Urinary bladder (tissue), 4 donors: ENCODE results near the gene KCNMA1. TPM values are rescaled to one million over a fixed set of nuclear protein-coding genes. Genes with fewer than 3 reads are reported as not detected.
A peak's percentile ranks its signal among the peaks of the same experiment; 100 is the strongest.
"Not testable (repeated sequence)": the region's sequence is repeated elsewhere in the genome, so short reads cannot be mapped to it uniquely, and the experiment has no call there.

Source experiments
- DNase-seq: peaks from one replicate; pipeline ENCODE4 v3.0.0-alpha.2; 2015; ENCODE audit errors: extremely low spot score
- H3K27ac ChIP-seq: one replicate; pipeline ENCODE4 v1.5.1; 2013; ENCODE audit warnings: low read depth, mild to moderate bottlenecking, moderate library complexity
- H3K36me3 ChIP-seq: one replicate; pipeline ENCODE4 v1.6.1; 2013; ENCODE audit warnings: mild to moderate bottlenecking, moderate library complexity; ENCODE audit not compliant: insufficient read depth
- H3K4me1 ChIP-seq: one replicate; pipeline ENCODE4 v1.6.1; 2013; ENCODE audit warnings: mild to moderate bottlenecking, moderate library complexity; ENCODE audit not compliant: insufficient read depth
- H3K4me3 ChIP-seq: one replicate; pipeline ENCODE4 v1.5.1; 2013; ENCODE audit warnings: low read depth, low read length
- WGBS: extraction: QIAGEN DNeasy Blood & Tissue Kit; methylation state at CpG from one replicate; pipeline ENCODE4 v1.1.7; 2013; 5-methylcytosine and 5-hydroxymethylcytosine counted together
- polyA plus RNA-seq: library from polyadenylated mRNA; stranded (reverse); fragments of 200-250 nt; gene quantifications from one replicate; pipeline ENCODE4 v1.2.3, GENCODE V29; 2013
- total RNA-seq: library from RNA; depleted of rRNA; stranded (reverse); fragments of >200 nt; gene quantifications from one replicate; pipeline ENCODE4 v1.2.3, GENCODE V29; 2014
- donor health status: healthy with polysubstance abuse.
- donor health status: healthy.

Gene KCNMA1
- total RNA-seq = 105 TPM
- polyA plus RNA-seq = 107 TPM

- Histone ChIP-seq H3K27ac (no peak within 1 kb of the TSS), H3K4me1 (no peaks in the 10 kb centered on the region), H3K4me3 (peak within 1 kb of the TSS; percentile 70), H3K36me3 (no peaks in the 10 kb centered on the region)
- under 1% methylated on average over 121 of the region's 121 CpGs for WGBS
- DNase-seq = no peak
Observed at GRCh38 chr10:77637532-77638320, at the start of gene KCNMA1. KCNMA1 (minus strand) TSS chr10:77637808.

GRCh38 chr10:77686650-77687417, 49.2 kb upstream of the KCNMA1 start:
- H3K27ac ChIP-seq = no peak overlapping the region
- H3K4me1 ChIP-seq = no peaks in the 10 kb centered on the region
- no peak for DNase-seq
- WGBS = 88% methylated on average over 11 of the region's 11 CpGs
- no peaks in the 10 kb centered on the region for H3K36me3 ChIP-seq
- no peak overlapping the region for H3K4me3 ChIP-seq

- 76% methylated on average over 3 of the region's 3 CpGs for WGBS
- DNase-seq = no peak
- no peaks in the 10 kb centered on the region for H3K4me1 ChIP-seq
- H3K27ac ChIP-seq = no peak overlapping the region
- H3K4me3 ChIP-seq = no peak overlapping the region
- H3K36me3 ChIP-seq = no peaks in the 10 kb centered on the region
Observed at GRCh38 chr10:77686096-77686495, 48.5 kb upstream of the KCNMA1 start.

- Histone ChIP-seq H3K4me1 (no peaks in the 10 kb centered on the region), H3K27ac (no peak overlapping the region), H3K4me3 (no peak overlapping the region), H3K36me3 (no peaks in the 10 kb centered on the region)
- no peak for DNase-seq
- 64% methylated on average over 4 of the region's 4 CpGs for WGBS
Observed at GRCh38 chr10:77685432-77685831, 47.8 kb upstream of the KCNMA1 start.

GRCh38 chr10:77683088-77683432, 45.5 kb upstream of the KCNMA1 start:
- not testable (repeated sequence) for H3K4me3 ChIP-seq, H3K27ac ChIP-seq, DNase-seq, H3K36me3 ChIP-seq, H3K4me1 ChIP-seq
- WGBS = 85% methylated on average over 8 of the region's 8 CpGs

- no peaks in the 10 kb centered on the region for H3K4me1 ChIP-seq
- no peak overlapping the region for H3K27ac ChIP-seq
- H3K36me3 ChIP-seq = no peaks in the 10 kb centered on the region
- WGBS = 93% methylated on average over 5 of the region's 5 CpGs
- DNase-seq = no peak
- H3K4me3 ChIP-seq = no peak overlapping the region
Observed at GRCh38 chr10:77682393-77683087, 44.9 kb upstream of the KCNMA1 start.

GRCh38 chr10:77681839-77682238, 44.2 kb upstream of the KCNMA1 start:
- H3K36me3 ChIP-seq = no peaks in the 10 kb centered on the region
- no peak overlapping the region for H3K4me3 ChIP-seq
- no peaks in the 10 kb centered on the region for H3K4me1 ChIP-seq
- no peak overlapping the region for H3K27ac ChIP-seq
- 83% methylated on average over 6 of the region's 6 CpGs for WGBS
- DNase-seq = no peak

- 95% methylated on average over 8 of the region's 8 CpGs for WGBS
Observed at GRCh38 chr10:77680811-77681210, 43.2 kb upstream of the KCNMA1 start.

GRCh38 chr10:77680065-77680464, 42.5 kb upstream of the KCNMA1 start:
- DNase-seq = no peak
- Histone ChIP-seq H3K27ac (no peak overlapping the region), H3K36me3 (no peaks in the 10 kb centered on the region), H3K4me1 (no peaks in the 10 kb centered on the region), H3K4me3 (no peak overlapping the region)
- 89% methylated on average over 3 of the region's 3 CpGs for WGBS

More at GRCh38 chr10:77680811-77681210, 43.2 kb upstream of the KCNMA1 start:
- Histone ChIP-seq H3K36me3 (no peaks in the 10 kb centered on the region), H3K4me3 (no peak overlapping the region), H3K4me1 (no peaks in the 10 kb centered on the region), H3K27ac (no peak overlapping the region)
- DNase-seq = no peak

GRCh38 chr10:77679217-77679616, 41.6 kb upstream of the KCNMA1 start:
- 77% methylated on average over 5 of the region's 5 CpGs for WGBS
- no peaks in the 10 kb centered on the region for H3K4me1 ChIP-seq

GRCh38 chr10:77678146-77678545, 40.5 kb upstream of the KCNMA1 start:
- no peak for DNase-seq
- WGBS = 85% methylated on average over 3 of the region's 3 CpGs
- H3K4me1 ChIP-seq = no peaks in the 10 kb centered on the region
- H3K27ac ChIP-seq = no peak overlapping the region
- no peak overlapping the region for H3K4me3 ChIP-seq
- H3K36me3 ChIP-seq = no peaks in the 10 kb centered on the region

More at GRCh38 chr10:77679217-77679616, 41.6 kb upstream of the KCNMA1 start:
- H3K27ac ChIP-seq = no peak overlapping the region
- no peaks in the 10 kb centered on the region for H3K36me3 ChIP-seq
- H3K4me3 ChIP-seq = no peak overlapping the region
- no peak for DNase-seq

- H3K36me3 ChIP-seq = no peaks in the 10 kb centered on the region
- WGBS = 79% methylated on average over 4 of the region's 4 CpGs
- no peaks in the 10 kb centered on the region for H3K4me1 ChIP-seq
- H3K4me3 ChIP-seq = no peak overlapping the region
- DNase-seq = no peak
- no peak overlapping the region for H3K27ac ChIP-seq
Observed at GRCh38 chr10:77675347-77675746, 37.7 kb upstream of the KCNMA1 start.

GRCh38 chr10:77673515-77674140, 36.0 kb upstream of the KCNMA1 start:
- no peak overlapping the region for H3K27ac ChIP-seq
- no peak for DNase-seq
- no peaks in the 10 kb centered on the region for H3K4me1 ChIP-seq
- WGBS = 74% methylated on average over 6 of the region's 6 CpGs
- no peak overlapping the region for H3K4me3 ChIP-seq
- H3K36me3 ChIP-seq = no peaks in the 10 kb centered on the region
